ENCODE results near the gene CDH10. TPM values are rescaled to one million over a fixed set of nuclear protein-coding genes. Genes with fewer than 3 reads are reported as not detected.

The CDH10 gene
- total and polyA plus RNA-seq, 9 of the 15 experiments (the other 6 are each of a cell fraction or from before 2014, with no cell fraction given), result not detected

DNA sequence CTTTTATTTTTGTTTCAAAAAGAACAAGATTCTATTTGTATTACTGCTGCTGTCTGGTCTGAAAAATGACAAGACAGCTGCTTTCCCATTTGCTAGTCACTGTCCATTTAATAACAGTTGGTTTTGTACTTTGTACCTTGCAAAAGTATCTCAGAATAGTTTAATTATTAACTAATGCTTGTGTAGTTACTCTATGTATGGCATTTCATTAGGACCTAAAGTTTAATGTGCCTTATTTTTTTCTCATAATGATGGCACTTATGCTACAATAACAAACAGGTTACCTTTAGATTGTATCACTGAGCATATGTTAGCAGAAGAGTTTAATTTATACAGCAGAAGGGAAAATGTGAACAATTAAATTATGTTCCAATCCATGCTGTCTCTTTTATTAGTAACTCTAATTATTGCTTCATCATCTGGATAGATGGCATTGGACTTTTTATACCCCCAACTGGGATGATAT lies 134.2 kb downstream of the CDH10 start:
- no peaks in the 10 kb centered on the region for H3K79me2 ChIP-seq (ENCODE audit: control insufficient read depth, insufficient read depth, low read length)
- H3K4me1 ChIP-seq (replicated peaks in 1 of 2; ENCODE audit: control insufficient read depth in 2 of 2, insufficient read depth in 2 of 2, low read length in 2 of 2), result no peaks in the 10 kb centered on the region
- H3K9me1 ChIP-seq (ENCODE audit: control insufficient read depth, insufficient read depth, low read length), result no peaks in the 10 kb centered on the region
- H3K9ac ChIP-seq (ENCODE audit: insufficient read depth in 1 of 2, low read depth in 2 of 2, low read length in 2 of 2), result no peak overlapping the region
- no peaks in the 10 kb centered on the region; the same call in 1 of the 2 replicates for H3K9me3 ChIP-seq (replicated peaks; ENCODE audit: control insufficient read depth, insufficient read depth, low read depth, low read length)
- no peaks in the 10 kb centered on the region for H4K20me1 ChIP-seq (replicated peaks; ENCODE audit: control insufficient read depth, insufficient read depth, low read length)
- H3K27me3 ChIP-seq (ENCODE audit: control insufficient read depth in 2 of 2, insufficient read depth in 2 of 2, low read length in 2 of 2), result no peaks in the 10 kb centered on the region
- FAIRE-seq (no peak), ATAC-seq (no peak), DNase-seq (ENCODE audit: extremely low read depth in 1 of 4, low spot score in 3 of 4) (no peak)
- ChIA-PET CTCF (ENCODE audit: low intra/inter-chr PET ratio) (no interaction called here), POLR2A (no interaction called here)
- intact Hi-C loops (cut with micrococcal nuclease), result no loop called here
- in situ Hi-C loops (cut with MboI), result no loop called here
- no peak overlapping the region for H3K27ac ChIP-seq (ENCODE audit: extremely low read depth, low read depth, low read length)
- H3K36me3 ChIP-seq (ENCODE audit: control insufficient read depth, insufficient read depth, low read length), result no peaks in the 10 kb centered on the region
- no peak overlapping the region for H2AFZ ChIP-seq (ENCODE audit: low read depth, low read length)
- no TSS peak for BruUV-seq (replicated peaks)
- H3K4me3 ChIP-seq, result no peak overlapping the region
- H3K4me2 ChIP-seq (ENCODE audit: insufficient read depth, low read length), result no peak overlapping the region
- TF ChIP-seq L3MBTL2 (IDR thresholded peaks at IDR 0.05) (no peak), BRF1 (IDR thresholded peaks at IDR 0.05; ENCODE audit: borderline replicate concordance, extremely low read depth, insufficient read length) (no peak), EP300 (IDR thresholded peaks at IDR 0.05; ENCODE audit: low read length) (no peak), NEUROD1 (IDR thresholded peaks at IDR 0.05; ENCODE audit: borderline replicate concordance, low read depth, low read length, partially characterized antibody) (no peak), ZNF165 (CRISPR knock-in tag; IDR thresholded peaks at IDR 0.05; ENCODE audit: borderline replicate concordance) (no peak), MAZ (CRISPR knock-in tag; conservative IDR thresholded peaks at IDR 0.05 in 1 of 2, IDR thresholded peaks at IDR 0.05 in 1 of 2) (no peak), ZNF133 (CRISPR knock-in tag; IDR thresholded peaks at IDR 0.05) (no peak), ZBTB7A (IDR thresholded peaks at IDR 0.05; ENCODE audit: borderline replicate concordance, control insufficient read depth, low read depth, low read length) (no peak)
- TF ChIP-seq, protein P1, sequence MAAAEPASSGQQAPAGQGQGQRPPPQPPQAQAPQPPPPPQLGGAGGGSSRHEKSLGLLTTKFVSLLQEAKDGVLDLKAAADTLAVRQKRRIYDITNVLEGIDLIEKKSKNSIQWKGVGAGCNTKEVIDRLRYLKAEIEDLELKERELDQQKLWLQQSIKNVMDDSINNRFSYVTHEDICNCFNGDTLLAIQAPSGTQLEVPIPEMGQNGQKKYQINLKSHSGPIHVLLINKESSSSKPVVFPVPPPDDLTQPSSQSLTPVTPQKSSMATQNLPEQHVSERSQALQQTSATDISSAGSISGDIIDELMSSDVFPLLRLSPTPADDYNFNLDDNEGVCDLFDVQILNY (CRISPR knock-in tag; IDR thresholded peaks at IDR 0.05), result no peak
- TF ChIP-seq, protein P2, sequence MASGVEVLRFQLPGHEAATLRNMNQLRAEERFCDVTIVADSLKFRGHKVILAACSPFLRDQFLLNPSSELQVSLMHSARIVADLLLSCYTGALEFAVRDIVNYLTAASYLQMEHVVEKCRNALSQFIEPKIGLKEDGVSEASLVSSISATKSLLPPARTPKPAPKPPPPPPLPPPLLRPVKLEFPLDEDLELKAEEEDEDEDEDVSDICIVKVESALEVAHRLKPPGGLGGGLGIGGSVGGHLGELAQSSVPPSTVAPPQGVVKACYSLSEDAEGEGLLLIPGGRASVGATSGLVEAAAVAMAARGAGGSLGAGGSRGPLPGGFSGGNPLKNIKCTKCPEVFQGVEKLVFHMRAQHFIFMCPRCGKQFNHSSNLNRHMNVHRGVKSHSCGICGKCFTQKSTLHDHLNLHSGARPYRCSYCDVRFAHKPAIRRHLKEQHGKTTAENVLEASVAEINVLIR (CRISPR knock-in tag; IDR thresholded peaks at IDR 0.05), result no peak
- TF ChIP-seq, protein P3, sequence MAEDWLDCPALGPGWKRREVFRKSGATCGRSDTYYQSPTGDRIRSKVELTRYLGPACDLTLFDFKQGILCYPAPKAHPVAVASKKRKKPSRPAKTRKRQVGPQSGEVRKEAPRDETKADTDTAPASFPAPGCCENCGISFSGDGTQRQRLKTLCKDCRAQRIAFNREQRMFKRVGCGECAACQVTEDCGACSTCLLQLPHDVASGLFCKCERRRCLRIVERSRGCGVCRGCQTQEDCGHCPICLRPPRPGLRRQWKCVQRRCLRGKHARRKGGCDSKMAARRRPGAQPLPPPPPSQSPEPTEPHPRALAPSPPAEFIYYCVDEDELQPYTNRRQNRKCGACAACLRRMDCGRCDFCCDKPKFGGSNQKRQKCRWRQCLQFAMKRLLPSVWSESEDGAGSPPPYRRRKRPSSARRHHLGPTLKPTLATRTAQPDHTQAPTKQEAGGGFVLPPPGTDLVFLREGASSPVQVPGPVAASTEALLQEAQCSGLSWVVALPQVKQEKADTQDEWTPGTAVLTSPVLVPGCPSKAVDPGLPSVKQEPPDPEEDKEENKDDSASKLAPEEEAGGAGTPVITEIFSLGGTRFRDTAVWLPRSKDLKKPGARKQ (CRISPR knock-in tag; IDR thresholded peaks at IDR 0.05), result no peak

Measured in K562 (cell line).